ENCODE results near the gene TRABD2B.

GRCh38 chr1:47772960-47773682 lies 224.1 kb downstream of the TRABD2B start:
- TF ChIP-seq CTCF (conservative IDR thresholded peaks at IDR 0.05; ENCODE audit: low read depth, low read length) = no peak
- no peak for TF ChIP-seq USF2 (IDR thresholded peaks at IDR 0.05; ENCODE audit: low read depth, low read length)
- TF ChIP-seq CHD1 (IDR thresholded peaks at IDR 0.05; ENCODE audit: low read depth, low read length) = no peak
- no peak for TF ChIP-seq BHLHE40 (IDR thresholded peaks at IDR 0.05; ENCODE audit: low read depth, low read length)
- no peak for TF ChIP-seq RAD21 (IDR thresholded peaks at IDR 0.05; ENCODE audit: low read length)
- no peak for TF ChIP-seq MXI1 (IDR thresholded peaks at IDR 0.05; ENCODE audit: borderline replicate concordance, low read depth, low read length)
- TF ChIP-seq SMC3 (IDR thresholded peaks at IDR 0.05; ENCODE audit: low read depth, low read length) = no peak
- no peak for TF ChIP-seq NFE2L2 (IDR thresholded peaks at IDR 0.05; ENCODE audit: low read depth, low read length)
